Measurements from ENCODE around the gene NPR2.
A peak's percentile ranks its signal among the peaks of the same experiment; 100 is the strongest.

NPR2 gene

GRCh38 chr9:35766997-35767396 is 24.4 kb upstream of the NPR2 start:
- DNase-seq, result no peak

- no peak for DNase-seq
Measured at GRCh38 chr9:35767458-35767857, 23.9 kb upstream of the NPR2 start.

GRCh38 chr9:35769763-35770162 is 21.6 kb upstream of the NPR2 start:
- no peak for DNase-seq

DNA sequence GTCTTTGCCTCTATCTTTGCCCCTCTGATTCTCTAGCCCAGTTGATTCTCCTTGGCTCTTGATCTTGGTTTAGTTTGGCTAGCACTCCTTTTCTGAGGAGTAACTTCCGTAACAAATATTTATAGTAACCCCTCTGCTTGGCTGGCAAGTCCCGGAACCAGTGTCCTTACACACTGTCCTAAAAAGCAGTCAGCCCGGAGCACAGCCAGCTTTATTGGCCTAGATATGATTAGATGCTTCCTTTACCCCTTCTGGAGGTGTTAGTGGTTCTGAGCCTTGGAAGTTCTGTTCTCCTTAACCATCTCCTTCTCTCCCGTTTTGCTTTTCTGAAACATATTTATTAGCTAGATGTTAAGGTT is 20.3 kb upstream of the NPR2 start:
- no peak for DNase-seq

DNA sequence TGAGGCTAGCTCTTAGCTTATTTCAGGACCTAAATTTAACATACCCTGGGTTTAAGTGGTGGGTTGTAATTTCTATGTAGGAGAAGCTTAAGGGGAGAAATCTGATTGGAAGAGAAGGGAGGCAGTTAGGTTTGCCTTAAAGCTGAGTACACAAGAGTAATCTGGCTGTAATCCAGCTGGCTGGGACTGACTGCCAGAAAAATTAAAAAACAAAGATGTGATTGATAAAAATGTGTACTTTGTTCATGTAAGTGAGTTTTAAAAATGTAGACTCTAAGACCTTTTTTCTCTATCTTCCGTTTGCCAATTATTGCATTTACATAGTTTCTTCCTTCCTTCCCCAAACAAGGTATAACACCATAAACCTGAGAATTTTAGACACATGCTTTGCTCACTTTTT is 19.9 kb upstream of the NPR2 start:
- no peak for DNase-seq

DNA sequence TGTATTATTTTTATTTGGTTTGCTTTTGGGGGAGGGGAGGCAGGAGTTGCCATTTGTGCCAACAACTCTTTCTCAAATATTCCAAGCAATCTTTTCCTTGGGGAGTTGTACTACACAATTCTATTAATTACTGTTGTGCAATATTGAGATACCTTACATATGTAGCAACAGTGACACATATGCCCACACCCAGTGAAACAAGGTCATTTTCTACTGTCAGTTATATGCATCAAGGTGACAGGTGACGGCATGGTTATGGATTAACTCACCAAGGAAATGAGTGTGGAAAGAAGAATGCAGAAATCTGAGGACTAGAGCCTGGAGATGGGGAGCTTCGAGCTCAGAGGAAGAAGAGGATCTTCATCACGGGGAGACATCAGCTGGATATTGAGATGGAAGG is 19.4 kb upstream of the NPR2 start:
- DNase-seq, result no peak

DNA sequence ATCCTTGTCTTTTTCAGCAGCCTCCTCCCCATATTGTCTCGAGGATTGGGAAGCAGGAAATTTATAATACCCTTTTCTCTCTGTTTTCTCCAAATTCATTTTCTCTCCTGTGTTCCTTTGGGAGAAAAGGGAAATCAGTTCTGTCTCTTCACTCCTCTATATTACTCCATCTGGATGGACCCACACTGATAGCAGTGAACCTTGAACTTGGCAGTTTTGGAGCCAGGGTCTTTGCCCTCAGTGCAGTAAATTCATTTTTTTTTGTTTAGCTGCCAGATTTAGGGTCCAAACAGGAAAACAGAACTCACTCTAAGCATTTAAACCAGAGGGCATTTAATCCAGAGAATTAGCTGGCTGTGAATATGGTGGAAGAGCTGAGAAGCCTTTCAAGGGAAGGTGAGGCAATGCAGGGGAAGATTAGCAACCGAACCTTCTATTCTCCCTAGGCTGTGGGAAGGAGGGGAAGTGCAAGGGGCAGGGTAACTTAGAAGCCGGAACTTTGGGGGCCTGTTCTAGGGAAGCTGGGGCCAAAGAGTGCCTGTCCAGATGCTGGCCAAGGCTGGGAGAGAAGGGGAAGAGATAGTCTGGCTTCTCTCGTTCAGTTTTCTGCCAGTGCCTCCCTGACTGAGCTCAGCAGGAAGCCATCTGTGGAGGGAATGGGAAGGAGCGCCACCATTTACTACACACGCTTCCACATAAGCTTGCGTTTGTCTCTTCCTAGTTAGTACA is 16.3 kb upstream of the NPR2 start:
- DNase-seq, result no peak

DNA sequence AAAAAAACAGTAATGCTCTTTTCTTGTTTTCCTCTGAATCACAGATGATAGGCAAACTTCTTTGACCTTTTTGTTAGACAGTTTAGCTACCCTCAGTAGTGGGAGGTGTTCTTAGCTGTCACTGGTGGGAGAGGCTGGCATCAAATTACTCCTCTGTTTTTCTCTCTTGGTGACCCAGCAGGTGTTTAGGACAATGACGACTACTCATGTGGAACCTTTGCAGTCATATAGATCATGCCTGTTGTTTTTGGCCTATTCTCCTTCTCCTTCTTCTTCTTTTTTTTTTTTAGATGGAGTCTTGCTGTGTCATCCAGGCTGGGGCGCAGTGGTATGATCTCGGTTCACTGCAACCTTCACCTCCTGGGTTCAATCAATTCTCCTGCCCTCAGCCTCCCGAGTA is 15.4 kb upstream of the NPR2 start:
- DNase-seq, result no peak

- no peak for DNase-seq
Measured at GRCh38 chr9:35778496-35778895, 12.9 kb upstream of the NPR2 start.

DNA sequence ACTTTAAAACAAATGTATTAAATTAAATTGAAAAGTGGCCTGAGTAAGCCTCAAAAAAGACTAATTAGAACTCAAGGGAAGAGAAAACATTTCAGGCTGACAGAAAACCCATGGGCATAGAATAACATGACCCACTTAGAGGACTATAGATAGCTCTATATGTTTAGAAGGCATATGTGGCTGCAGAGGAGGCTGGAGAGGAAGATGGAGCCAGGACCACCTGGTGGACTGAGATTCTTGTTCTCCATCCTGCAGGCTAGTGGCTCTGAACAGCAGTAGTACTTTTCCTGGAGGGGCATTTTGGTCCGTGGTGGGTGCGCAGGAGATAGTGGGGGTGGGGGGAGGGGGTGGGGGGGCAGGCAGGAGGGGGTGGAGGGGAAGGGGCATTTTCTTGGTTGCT is 10.3 kb upstream of the NPR2 start:
- no peak for DNase-seq

- no peak for DNase-seq
Measured at GRCh38 chr9:35783418-35783817, 8.0 kb upstream of the NPR2 start.

GRCh38 chr9:35789541-35789940 is 1.9 kb upstream of the NPR2 start:
- no peak for DNase-seq

DNA sequence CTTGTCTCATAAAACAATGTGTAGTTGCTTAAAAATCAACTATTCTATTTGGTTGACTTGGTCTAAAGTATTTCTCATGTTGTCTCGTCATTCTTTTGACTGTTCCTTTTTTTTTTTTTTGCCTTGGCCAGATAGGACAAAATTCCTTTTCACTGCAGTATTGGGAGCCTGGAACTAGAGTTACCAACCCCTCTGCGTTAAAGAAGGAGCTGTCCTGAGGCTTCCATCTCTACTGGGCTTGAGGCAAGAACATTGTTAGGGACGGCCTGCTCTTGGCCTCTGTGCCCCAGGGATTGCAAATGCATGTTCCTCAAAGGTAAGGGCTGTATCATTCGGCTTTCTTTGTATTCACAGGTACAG is 1.4 kb upstream of the NPR2 start:
- DNase-seq, result no peak

DNA sequence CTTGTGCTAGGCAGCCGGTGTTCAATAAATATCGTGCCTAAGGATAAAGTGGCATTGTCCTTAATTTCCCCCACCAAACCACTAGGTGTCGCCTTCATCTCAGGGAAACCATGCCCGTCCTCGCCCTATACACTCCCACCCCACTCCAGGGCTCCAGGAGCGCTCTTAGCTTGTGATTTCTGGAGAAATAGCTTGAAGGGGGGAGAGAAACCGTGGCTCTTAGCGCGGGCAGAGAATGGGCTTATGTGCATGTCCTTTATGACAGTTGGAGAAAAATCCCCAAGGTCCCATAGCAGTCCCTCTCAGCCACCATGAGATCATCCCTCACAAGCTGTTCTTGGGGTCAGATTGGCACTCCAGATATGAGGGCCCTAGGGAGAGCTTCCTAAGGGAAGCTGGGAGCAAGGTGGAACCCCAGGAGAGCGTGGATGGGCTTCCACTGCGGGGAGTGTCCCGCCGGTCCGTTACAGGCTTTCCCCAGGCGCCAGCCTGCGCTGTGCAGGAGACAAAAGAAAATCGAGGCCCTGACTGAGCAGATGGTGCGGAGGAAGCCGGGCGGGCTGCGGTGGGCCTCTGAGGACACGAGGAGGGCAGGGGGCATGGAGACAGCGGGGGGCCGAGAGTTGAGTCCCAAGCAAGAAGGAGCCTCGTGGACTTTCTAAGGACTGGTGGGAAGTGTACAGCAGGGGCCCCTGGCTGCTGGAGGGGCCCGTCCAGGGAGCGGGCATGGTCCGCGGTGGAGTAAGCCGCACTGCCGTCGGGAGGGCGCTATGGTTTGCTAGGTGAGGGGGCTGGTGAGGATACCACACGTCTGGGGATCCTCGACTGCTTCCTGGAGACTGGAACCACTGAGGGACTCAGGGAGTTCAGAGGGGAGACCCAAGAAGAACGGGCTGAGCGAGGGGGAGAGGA is 750 bp upstream of the NPR2 start:
- peak; percentile 59 for DNase-seq

- DNase-seq, result no peak
Measured at GRCh38 chr9:35792024-35792813, 828 bp downstream of the NPR2 start.

GRCh38 chr9:35792826-35793225 is 1.4 kb downstream of the NPR2 start:
- DNase-seq, result no peak

DNA sequence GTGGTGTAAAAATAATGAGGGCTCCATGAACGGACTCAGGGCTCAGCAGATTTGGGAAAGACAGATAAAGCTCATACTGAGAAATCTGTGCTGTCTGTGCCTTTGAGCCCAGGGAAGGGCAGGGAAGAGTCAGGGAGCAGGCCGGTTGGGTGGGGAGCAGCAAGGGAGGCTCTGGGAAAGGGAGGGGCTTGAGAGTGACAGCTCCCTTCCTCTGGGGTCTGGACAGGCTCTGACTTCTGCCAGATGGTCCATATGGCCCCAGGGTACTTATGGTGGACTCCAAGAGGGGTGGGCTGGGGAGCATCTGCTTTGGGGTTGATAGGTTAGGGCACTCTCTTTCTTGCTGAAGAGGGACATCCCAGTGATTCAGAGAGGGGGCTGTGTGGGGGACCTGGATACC is 2.1 kb downstream of the NPR2 start:
- DNase-seq, result no peak

DNA sequence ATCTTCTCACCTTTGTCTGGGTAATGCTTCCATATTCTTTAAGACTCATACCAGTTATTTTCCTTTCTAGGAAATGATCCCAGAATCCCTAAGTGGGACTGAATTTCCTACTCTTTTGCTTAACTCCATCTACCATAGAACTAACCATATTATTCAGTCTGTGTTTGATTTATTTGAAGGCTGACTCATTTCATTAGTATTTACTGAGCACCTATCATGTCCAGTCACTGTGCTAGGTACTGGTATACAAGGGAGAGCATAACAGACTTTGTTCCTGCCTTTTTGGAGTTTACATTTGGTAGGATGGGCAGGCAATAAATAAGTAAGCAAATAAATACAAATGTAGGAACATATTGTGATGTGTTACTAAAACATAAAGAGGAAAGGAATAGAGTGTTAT is 4.3 kb downstream of the NPR2 start:
- DNase-seq, result no peak

GRCh38 chr9:35797311-35798109 is 6.1 kb downstream of the NPR2 start:
- no peak for DNase-seq

DNA sequence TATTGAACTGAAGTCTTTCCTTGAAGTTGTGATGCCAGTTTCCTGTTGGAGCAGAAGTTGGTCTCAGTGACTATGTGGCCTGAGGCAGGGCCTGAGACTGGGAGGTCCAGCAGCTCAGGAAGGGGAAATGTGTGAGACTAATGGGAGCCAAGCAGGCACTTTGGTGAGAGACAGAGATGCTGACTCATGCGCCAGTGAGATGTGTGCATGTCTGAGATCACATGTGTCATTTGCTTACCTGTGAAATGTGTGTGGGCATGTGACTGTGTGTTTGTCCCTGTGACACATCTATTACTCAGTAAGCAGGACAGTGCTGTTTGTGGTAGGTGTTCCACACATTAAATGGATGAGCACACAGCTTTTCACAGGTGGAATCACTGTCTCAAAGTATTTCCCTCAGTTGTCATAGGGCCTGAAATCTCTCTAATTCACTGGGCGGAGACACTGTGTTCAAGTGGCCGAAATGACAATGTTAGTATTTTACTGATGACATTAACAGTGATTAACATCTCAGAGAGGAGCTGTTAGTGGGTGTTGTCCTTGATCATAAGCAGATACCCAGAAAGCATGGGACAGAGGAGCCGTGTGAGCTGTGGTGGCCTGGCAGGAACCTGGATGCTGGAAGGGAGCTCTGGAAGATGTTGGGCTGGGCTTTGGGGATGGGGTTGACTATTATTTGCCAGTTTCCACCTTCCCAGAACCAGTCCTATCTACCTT is 7.4 kb downstream of the NPR2 start:
- no peak for DNase-seq

- no peak for DNase-seq
Measured at GRCh38 chr9:35800530-35800929, 9.1 kb downstream of the NPR2 start.

All from CD4-positive, alpha-beta T cell treated with Interleukin-15 for 1 hour (primary cell).